ENCODE data around the gene LRRC32.
"Not testable (repeated sequence)": the region's sequence is repeated elsewhere in the genome, so short reads cannot be mapped to it uniquely, and the experiment has no call there.

Gene LRRC32

DNA sequence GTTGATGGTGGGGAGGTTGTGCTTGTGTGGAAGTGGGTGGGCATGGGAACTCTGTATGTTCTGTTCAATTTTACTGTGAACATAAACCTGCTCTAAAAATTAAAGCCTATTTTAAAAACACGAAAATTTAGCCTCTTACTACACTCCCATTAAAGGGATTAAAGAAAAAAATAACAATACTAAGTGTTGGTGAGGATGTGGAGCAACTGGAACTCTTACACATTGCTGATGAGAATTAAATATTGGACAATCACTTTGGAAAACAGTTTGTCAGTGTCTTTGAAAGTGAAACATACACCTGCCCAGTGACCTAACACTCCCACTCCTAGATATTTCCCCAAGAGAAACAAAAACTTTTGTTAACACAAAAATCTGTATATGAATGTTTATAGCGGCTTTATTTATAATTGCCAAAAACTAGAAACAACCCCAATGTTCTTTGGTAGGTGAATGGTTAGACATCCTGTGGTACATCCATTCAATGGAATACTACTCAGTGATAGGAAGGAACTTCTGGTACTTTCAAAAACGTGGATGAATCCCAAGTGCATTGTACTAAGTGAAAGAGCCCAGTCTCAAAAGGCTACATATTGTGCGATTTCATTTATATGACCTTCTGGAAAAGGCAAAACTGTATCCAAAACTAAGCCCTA lies 23.5 kb downstream of the LRRC32 start:
- no peak for DNase-seq

DNA sequence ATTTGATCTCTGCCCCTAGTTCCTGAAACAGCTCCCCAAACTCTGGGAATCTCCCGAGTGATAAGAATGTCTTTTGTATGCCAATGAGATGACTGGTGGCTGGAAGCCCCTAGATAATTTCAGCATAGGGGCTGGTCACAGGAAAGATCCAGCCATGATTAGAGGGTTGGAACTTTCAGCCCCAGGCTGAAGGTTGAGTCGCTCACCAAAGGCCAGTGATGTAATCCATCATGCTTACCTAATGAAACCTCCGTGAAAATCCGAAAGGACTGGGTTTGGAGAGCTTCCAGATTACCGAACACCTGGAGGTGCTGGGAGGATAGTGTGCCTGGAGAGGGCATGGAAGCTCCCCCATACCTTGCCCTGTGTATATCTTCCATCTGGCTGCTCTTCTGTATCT lies 26.0 kb downstream of the LRRC32 start:
- no peak for DNase-seq

DNA sequence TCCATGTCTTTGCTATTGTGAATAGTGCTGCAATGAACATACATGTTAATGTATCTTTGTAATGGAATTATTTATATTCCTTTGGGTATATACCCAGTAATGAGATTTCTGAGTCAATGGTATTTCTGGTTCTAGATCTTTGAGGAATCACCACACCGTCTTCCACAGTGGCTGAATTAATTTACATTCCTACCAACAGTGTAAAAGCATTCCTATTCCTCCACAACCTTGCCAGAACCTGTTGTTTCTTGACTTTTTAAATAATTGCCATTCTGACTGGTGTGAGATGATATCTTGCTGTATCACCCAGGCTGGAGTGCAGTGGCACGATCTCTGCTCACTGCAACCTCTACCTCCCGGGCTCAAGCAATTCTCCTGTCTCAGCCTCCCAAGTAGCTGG lies 26.8 kb downstream of the LRRC32 start:
- DNase-seq: not testable (repeated sequence)

DNA sequence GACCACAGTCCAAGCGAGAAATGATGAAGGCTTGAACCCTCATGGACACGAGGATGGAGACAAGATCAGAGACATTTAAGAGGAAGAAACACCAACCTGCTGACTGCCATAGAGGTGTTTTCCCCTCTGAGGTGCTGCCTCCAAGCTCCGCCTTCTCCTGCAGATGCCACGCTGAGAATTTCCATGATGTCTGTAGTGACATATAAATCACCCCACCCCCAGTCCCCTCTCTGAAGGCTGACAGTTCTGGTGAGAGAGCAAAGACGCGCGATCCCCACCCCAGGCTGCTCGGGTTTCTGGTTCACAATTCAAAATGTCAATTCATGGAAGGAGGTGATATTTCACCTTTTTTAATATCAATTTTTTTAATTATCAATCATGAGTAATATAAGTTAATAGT lies 28.2 kb downstream of the LRRC32 start:
- no peak for DNase-seq

DNA sequence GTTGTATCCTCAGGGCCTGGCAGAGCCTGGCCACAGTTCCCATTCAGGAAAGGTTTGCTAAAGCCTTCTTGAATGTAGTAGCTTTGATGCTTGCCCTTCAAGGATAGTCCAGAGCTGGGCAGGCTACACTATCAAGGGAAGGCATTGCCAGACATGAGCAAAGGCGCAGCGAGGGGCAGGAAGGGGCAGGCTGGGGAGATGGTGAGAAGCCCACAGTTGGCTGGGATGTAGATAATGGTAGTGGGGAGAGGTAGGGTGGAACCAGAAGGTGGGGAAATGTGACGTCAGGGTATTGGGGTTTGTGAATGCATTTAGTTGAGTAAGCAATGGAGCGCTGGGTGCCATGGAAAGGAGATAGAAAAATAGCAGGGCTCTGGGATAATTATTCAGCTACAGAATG lies 28.6 kb downstream of the LRRC32 start:
- DNase-seq: no peak

DNA sequence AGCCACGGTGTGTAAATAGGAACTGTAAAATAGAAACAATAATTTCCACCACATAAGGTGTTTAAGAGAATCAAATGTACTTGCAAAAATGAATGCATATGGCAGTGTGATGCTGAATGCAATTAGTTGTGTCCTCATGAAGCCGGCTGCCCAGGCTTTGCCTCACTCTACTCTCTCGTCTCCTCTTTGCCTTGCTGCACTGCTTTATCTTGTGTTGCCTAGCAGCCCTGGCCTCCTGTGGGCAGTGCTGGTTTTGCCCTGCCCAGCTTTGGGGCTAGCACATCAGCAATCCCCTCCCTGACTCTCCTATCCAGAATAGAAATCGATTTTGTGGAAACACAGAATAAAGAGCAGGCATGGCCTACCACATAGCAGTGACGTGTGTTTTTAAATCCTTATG lies 30.0 kb downstream of the LRRC32 start:
- no peak for DNase-seq

DNA sequence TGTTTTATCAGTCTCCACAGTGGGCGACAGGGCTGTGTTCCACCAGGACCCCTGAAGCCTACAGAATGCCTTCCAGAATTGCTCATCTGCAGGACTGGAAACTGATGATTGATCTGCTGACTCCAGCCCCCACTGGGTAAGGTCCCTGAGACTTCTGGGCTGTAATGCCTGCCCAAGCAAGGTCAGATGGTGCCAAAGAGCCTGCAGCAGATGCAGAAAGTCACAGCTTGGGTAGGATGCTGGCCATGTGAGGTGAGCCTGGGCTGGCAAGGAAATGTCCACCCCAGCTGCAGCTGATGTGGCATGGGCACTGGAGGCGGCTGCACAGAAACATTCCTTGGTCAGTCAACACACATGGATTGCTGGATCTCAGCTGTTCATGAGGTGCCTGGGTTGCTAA lies 30.9 kb downstream of the LRRC32 start:
- DNase-seq: no peak

DNA sequence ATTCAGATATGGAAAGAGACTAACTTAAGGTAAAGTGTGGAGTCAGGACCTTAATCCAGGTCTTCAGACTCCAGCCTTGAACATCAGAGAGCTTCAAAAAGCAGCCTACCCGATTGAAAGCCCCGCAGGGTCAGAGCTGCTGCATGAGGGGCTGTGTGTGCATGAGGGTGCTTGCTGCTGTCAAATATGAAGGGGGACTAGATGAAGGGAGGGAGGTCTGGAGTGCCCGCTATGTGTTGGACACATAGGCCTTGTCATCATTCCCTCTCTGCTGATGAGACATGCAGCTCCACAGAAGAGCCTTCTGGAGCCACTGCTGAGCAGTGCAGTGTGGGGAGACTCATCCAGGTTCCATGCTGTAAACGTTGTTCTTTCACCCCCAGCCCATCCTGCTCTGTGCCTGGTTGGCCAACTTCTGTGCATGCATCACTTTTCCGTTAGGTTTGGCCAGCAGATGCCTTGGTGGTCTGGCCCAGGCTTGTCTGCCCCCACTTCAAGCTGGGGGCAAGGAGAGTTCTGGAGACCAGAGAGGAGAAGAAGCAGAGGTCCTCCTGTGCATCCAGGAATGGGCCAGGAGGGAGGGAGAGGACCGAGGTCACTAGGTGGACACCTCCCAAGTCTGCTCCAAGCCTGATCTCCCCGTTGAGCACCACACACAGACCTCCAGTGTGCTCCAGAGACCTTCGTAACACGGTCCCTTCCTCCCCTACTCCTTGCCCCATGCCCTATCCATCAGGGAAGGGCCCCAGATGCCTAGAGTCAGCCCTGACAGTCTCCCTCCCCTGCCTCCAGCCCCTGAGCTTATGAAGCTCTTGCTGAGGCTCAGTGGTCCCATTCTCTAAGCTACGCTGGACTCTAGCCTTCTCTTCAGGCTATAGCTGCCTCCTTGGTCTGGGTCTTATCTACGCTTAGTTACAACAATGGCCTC lies 32.0 kb downstream of the LRRC32 start:
- no peak for DNase-seq

DNA sequence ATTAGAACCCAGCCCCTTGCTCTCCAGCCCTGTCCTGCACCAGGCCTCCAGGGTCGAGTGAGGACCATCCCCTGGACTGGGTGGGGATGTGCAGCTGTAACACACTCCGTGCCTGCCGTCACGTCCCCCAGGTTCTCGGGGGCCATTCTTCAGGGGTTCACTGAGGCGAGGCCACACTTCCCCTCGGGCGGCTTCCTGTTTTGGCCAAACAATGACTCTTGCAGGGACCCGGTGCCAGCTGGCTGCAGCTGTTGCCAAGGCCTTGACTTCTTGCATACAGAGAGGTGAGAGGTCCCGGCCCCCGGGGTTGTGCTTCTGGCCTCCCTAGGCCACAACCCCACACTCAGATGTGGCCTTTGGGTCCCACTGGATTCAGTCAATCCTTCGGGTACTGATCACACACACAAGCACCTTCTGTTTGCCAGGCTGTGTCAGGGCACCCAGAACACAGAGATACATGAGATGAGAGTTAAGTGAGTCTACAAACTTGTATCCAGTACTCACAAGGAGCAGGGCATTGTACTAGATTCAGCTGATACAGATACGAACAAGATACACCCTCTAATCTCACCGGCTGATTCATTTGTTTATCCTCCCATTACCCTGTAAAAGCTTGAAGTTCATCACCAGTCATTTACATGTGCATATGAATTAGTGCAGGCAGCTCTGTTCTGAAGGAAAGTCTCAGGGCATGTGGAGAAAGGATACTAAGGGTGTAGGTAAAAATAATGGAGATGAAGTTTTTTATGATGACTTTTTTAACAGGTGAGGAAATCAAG lies 32.9 kb downstream of the LRRC32 start:
- peak in 1 of 2 donors; percentile 49 for DNase-seq

DNA sequence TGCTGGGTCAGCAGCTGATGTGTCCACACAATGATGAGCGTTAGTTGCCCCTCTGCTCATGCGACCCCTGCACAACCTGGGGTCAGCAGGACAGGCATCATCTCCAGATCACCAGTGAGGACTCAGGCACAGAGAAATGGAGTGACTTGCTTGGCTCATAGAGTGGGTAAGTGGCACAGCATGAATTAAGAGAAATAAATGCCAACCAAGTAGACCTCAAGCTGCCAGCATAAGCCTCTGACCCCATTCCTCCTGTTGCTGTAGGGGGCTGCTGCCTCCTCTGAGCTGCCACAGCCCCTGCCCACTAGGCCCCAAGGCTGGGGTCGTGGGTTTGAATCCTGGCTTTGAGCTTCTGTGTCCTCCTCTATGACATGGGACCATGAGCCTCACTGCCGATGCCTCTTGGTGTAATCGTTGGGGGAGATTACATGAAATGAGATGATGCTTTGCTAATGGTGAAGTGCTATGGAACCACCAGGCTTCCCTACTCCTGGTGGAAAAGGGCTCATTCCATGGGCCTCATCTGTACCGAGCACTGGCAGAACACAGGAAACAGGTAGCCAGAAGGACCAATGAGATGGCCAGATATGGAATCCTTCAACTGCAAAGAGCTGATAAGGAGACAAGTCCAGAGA lies 33.6 kb downstream of the LRRC32 start:
- no peak for DNase-seq

DNA sequence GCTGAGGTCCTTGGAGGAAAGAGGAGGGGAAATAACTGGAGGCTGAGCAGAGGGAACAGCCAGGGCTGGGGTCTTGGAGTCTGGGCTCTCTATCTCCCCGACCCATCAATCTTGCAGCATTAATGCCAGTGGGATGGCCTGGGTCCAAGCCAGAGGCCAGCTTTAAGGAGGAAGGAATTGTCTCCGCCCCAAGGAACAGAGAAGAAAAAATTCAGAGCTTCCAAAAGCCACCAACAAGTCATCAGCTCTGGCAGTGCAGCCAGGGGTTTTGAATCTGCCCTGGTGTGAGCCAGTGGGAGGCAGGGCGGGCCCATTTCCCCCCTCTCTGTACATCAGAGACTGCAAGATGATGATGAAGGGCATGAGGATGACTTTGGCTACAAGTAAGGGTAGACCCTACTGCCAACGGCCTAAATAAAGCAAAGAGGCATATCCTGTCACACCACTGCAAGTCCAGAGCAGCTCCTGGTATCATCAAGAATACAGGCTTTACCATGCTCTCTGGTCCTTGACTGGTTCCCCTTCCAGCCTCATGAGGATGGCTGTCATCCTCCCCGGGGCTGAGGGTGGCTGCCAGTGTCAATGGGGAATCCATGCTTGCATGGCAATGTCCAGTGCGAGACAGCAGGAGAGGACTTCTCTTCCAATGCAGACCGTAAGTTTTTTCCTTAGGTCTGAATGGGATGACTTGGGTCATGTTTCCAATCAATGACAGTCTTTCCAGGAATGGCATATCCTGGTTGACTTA lies 34.4 kb downstream of the LRRC32 start:
- DNase-seq: no peak

DNA sequence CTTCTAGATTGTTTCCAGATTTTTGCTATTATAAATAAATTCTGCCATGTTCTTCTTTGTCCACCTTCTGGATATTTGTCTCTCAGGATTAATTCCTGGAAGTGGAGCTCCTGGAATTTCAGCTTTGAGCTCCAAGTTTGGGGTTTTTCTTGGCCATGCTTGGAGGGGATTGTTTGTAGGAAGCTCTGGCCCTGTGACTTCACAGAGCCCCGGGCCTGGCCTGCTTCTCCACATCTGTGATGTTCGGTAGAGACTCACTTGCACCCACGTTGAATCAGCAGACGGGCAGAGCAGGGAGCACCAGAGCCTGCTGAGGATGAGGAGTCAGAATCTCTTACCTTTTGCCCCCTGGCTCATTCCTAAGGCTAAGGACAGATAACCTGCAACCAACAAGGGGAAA lies 35.7 kb downstream of the LRRC32 start:
- DNase-seq: no peak

DNA sequence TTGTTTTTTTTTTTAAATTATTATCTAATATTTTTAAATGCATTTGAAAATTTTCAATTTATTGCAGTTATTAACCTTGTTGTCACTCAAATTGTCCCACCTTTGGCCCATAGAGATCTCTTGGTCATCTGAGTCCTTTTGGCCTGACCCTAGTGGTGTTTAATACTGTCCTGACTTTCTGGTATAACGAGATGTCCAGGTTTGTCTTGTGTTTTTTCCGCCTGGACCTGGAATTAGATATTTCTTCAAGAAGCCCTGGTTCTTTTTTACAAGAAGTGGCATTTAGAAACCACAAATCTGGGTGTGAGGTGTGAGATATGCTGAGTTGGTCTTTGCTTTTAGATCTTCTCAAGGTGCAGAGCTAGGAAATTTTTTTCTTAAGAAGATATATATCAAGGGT lies 38.1 kb downstream of the LRRC32 start:
- DNase-seq: no peak

DNA sequence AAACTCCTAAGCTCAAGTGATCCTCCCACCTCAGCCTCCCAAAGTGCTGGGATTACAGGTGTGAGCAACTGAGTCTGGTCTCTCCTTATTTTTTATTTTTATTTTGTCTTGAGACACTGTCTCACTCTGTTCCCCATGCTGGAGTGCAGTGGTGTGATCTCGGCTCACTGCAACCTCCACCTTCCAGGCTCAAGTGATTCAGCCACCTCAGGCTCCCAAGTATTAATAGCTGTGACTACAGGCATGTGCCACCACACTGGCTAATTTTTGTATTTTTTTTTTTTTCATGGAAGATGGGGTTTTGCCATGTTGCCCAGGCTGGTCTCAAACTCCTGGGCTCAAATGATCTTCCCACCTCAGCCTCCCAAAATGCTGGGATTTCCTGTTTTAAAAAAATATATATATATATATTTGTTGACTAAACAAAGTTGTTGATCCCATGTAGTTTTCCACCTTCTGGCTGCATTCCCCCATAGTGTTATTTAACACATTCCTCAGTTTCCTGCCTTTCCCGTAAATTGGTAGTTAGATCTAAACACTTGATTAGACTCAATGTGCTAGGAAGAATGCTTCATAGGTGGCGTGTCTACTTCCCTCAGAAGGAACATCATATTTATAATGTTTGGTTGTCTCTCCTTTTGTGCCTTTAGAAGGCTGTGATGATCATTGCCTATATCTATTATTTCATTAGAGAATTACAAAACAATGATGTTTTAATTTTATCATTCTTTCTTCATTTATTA lies 38.8 kb downstream of the LRRC32 start:
- no peak for DNase-seq

DNA sequence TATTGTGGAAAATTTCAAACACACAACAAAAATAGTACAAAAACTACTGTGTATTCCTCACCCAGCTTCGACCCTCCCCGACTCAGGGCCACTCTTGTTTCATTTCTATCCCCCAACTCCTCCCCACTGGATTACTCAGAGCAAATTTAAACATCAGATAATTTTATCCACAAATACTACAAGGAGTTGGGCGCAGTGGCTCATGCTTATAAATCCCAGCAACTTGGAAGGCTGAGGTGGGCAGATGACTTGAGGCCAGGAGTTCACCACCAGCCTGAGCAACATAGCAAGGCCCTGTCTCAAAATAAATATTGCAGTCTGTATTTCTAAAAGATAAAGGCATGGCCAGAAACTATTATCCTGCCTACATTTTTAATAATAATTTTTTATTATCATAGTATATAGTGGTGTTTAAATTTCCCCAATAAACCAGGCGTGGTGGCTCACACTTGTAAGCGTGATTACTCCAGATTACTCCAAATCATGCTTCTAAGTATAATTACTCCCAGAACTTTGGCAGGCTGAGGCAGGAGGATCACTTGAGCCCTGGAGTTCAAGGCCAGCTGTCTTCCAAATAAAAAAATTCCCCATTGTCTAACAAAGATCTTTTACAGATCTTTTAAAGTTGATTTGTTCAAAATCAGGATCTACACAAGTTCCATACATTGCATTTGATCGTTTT lies 39.8 kb downstream of the LRRC32 start:
- DNase-seq: no peak

DNA sequence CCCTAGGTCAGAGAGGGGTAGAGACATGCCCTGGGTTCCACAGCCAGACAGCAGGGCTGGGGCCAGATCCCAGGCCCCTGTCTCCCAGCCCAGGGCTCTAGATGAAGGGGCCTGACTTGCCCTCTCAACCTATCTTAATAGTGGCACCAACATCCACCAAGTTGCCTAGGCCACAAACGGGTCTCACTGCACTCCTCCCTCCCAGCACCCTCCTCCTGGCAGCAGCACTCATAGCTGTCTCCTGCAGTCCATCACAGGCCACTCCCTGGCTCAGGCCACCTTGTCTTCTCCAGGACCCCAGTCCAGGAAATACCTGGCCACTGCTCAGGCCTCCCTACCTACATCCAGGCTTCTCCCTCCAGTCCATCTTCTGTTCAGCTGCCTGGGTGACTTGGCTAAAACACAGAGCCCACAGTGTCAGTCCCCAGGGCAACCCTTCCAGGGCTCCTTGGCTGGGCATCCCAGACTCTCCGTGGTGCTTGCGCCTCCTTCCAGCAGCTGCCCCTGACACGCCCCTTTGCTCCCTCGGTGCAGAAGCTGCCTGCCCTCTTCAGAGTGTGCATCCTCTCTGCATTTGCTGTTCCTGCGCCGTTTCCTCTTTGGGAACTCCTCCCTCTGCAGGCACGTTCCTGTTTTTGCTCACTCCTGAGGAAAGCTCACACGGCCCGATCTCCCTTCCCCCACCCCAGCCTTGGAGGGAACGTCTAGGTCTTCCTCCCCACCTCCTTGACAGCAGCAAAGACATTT lies 40.5 kb downstream of the LRRC32 start:
- DNase-seq: peak; percentile 90 to 94

DNA sequence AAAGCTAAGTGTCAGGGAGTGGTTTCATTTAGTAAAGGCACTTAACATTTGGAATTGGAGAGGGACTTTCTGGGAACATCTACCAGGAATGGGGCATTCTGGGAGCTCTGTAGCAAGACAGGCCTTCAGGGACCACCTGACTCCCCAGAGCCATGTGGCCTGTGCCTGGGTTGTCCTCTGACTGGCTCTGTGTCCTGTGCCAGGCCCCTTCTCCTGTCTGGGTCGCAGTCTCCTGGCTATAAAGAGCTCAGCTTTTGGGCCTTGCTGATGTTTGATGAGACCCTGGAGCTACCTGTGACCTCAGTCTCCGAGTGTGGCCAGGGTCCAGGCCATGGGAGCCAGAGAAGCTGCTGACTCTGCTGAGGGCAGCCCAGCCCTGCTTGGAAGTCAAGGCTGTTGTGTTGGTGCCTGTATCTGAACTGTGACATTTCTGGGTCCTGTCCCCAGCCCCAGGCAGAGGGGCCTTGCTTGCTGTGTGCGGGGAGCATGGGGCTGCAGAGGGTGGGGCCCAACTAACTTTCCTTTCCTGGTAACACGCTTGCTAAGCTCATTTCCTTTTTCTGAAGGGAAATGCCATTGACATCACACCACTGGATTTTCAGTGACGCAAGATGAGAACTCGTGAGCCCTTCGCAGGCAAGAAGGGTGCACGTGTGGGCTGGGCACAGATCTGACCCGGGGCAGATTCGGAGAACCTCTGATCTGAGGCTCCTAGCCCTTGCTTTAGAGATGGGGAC lies 41.3 kb downstream of the LRRC32 start:
- DNase-seq: peak; percentile 98 to 99

DNA sequence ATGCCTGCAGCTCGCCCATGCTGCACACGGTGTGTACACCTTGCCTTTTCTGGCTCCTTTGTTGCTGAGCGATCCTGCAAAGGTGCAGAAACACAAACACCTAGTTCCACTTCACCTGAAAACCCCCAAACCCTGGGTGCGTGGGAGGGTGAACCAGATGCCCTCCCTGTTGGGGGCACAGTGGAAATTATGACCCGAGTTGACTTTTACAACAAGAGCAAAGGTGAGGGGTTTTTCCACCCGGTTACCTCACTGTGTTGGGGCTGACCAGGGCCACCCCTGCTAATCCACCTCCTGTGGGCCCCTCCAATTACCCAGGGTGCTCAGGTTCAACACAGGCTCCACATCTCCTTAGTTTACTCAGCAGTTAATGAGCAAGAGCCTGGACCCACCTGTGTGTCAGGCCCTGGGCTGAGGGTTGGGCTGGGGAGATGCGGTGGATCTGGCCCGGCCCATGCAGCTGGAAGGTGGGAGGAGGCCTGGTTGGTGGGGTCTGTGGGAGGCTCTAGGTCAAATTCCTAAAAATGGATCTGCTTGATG lies 42.1 kb downstream of the LRRC32 start:
- no peak for DNase-seq

DNA sequence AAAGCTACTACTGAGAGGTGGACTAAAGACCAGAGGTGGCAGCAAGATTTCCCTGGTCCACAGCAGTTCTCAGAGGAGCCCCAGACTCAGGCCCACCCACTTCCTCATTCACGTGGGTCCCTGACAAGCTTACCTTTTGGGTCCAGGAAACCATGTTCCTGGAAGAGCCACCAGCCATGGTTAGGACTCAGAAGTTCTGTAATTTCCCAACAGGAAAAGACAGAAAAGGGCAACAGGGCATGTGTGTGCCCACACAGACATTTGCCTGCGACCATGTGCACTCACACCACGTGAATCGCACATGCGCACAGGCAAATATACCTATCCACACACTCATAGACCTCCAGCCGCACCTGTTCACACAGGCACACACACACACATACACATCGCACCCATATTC lies 42.9 kb downstream of the LRRC32 start:
- peak; percentile 64 to 75 for DNase-seq
